Upper lobe of right lung (tissue), 1 donor: Measurements from ENCODE around the gene MBD4. TPM values are rescaled to one million over a fixed set of nuclear protein-coding genes. Genes with fewer than 3 reads are reported as not detected.

Source experiments
- ATAC-seq: fragments of 200-7000 bp; cut with Tn5 transposase; one replicate; pipeline ENCODE4 v1.9.1; 2020; ENCODE audit warnings: mild to moderate bottlenecking, moderate library complexity
- DNase-seq: peaks from one replicate; pipeline ENCODE4 v3.0.0-alpha.2; 2020
- H3K27ac ChIP-seq: fragments of 200-600 bp; one replicate; pipeline ENCODE4 v1.8.0; 2022
- H3K27me3 ChIP-seq: fragments of 200-600 bp; one replicate; pipeline ENCODE4 v1.8.0; 2022; ENCODE audit warnings: mild to moderate bottlenecking
- H3K36me3 ChIP-seq: fragments of 200-600 bp; one replicate; pipeline ENCODE4 v1.8.0; 2022
- H3K4me1 ChIP-seq: fragments of 200-600 bp; one replicate; pipeline ENCODE4 v1.8.0; 2022
- H3K4me3 ChIP-seq: fragments of 200-600 bp; one replicate; pipeline ENCODE4 v1.8.0; 2022; ENCODE audit warnings: mild to moderate bottlenecking
- H3K9me3 ChIP-seq: fragments of 200-600 bp; one replicate; pipeline ENCODE4 v1.8.0; 2022
- CTCF ChIP-seq: fragments of 200-600 bp; IDR thresholded peaks from one replicate; pipeline ENCODE4 v1.8.0; 2022; ENCODE audit warnings: antibody characterized with exemption
- intact Hi-C: fragments of 100-400 bp; cut with DNase I; formaldehyde crosslinking; loops from one replicate; pipeline ENCODE4 v1.11.0; 2022
- total RNA-seq: library from RNA; stranded (reverse); fragmentation: NEBNext Ultra II Directional; extraction: Animal tissue kit (Norgen Biotek cat#: 25700); gene quantifications from one replicate; pipeline ENCODE4 v1.2.1, GENCODE V29; 2021
- donor health status: DM: no; HTN: yes; CAD: no; lungs with severe emphysema.

Gene MBD4
- total RNA-seq, 1 donor from 2014 or later, result 36.4 TPM

- Histone ChIP-seq H3K9me3 (no peaks in the 10 kb centered on the region), H3K4me3 (no peak overlapping the region), H3K36me3 (peaks cover 10% of the 10 kb centered on the region), H3K27me3 (no peaks in the 10 kb centered on the region), H3K27ac (no peak overlapping the region), H3K4me1 (no peaks in the 10 kb centered on the region)
- intact Hi-C loops, result no loop called here
- TF ChIP-seq CTCF, result no peak
- ATAC-seq, result no peak
- no peak for DNase-seq
These were observed 21.3 kb upstream of the MBD4 start for GRCh38 chr3:129461022-129461421.

GRCh38 chr3:129460572-129460971 is 20.8 kb upstream of the MBD4 start:
- no peak for DNase-seq
- peaks cover 10% of the 10 kb centered on the region for H3K36me3 ChIP-seq

GRCh38 chr3:129460155-129460554 is 20.4 kb upstream of the MBD4 start:
- intact Hi-C loops, result no loop called here
- H3K9me3 ChIP-seq, result no peaks in the 10 kb centered on the region
- no peak overlapping the region for H3K4me3 ChIP-seq
- no peak overlapping the region for H3K27ac ChIP-seq
- no peak for ATAC-seq
- DNase-seq, result no peak
- H3K4me1 ChIP-seq, result no peaks in the 10 kb centered on the region
- no peaks in the 10 kb centered on the region for H3K27me3 ChIP-seq
- H3K36me3 ChIP-seq, result peaks cover 10% of the 10 kb centered on the region
- TF ChIP-seq CTCF, result no peak

More at GRCh38 chr3:129460572-129460971, 20.8 kb upstream of the MBD4 start:
- Histone ChIP-seq H3K27ac (no peak overlapping the region), H3K4me1 (no peaks in the 10 kb centered on the region), H3K9me3 (no peaks in the 10 kb centered on the region), H3K27me3 (no peaks in the 10 kb centered on the region), H3K4me3 (no peak overlapping the region)
- intact Hi-C loops, result no loop called here
- TF ChIP-seq CTCF, result no peak
- ATAC-seq, result no peak

- no peak overlapping the region for H3K4me3 ChIP-seq
- DNase-seq (no peak), ATAC-seq (no peak)
- H3K27me3 ChIP-seq, result no peaks in the 10 kb centered on the region
- TF ChIP-seq CTCF, result no peak
- peaks cover 21% of the 10 kb centered on the region for H3K36me3 ChIP-seq
- intact Hi-C loops, result no loop called here
- H3K9me3 ChIP-seq, result no peaks in the 10 kb centered on the region
- peaks cover 6% of the 10 kb centered on the region for H3K4me1 ChIP-seq
- H3K27ac ChIP-seq, result no peak overlapping the region
These were observed 14.0 kb upstream of the MBD4 start for GRCh38 chr3:129453732-129454131.

- Histone ChIP-seq H3K36me3 (peaks cover 11% of the 10 kb centered on the region), H3K4me3 (no peak overlapping the region), H3K4me1 (peaks cover 6% of the 10 kb centered on the region), H3K27ac (no peak overlapping the region), H3K27me3 (no peaks in the 10 kb centered on the region), H3K9me3 (no peaks in the 10 kb centered on the region)
- ATAC-seq, result no peak
- no peak for TF ChIP-seq CTCF
- no peak for DNase-seq
- intact Hi-C loops, result no loop called here
These were observed 9.7 kb upstream of the MBD4 start for GRCh38 chr3:129449279-129450115.
